GM21423 (cell line): ENCODE data around the gene DLG2.
A peak's percentile ranks its signal among the peaks of the same experiment; 100 is the strongest.

Source experiments
- ATAC-seq: cut with Tn5 transposase; IDR thresholded peaks from one replicate; pipeline ENCODE4 v1.9.1; 2021; ENCODE audit warnings: mild to moderate bottlenecking, moderate library complexity; ENCODE audit not compliant: unreplicated experiment

The DLG2 gene

DNA sequence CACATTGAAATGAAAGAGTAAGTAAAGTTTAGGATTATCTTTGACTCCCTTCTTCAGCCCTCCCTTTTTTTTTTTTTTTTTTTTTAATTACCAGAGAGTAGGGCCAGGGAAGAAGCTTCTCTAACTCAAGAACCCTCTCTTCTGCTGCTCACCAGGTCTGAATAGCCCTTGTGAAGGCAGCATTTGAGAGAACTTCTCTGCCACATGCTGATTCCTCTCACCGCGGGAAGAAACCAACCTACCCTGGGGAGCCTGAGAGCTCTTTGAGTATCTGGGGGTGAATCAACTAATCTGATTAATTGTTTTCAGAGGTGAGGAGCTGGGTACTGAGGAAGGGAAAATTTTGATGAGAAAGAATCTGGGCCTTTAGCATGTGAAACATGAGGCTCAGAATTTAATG, 1906.5 kb downstream of the DLG2 start:
- ATAC-seq: no peak

DNA sequence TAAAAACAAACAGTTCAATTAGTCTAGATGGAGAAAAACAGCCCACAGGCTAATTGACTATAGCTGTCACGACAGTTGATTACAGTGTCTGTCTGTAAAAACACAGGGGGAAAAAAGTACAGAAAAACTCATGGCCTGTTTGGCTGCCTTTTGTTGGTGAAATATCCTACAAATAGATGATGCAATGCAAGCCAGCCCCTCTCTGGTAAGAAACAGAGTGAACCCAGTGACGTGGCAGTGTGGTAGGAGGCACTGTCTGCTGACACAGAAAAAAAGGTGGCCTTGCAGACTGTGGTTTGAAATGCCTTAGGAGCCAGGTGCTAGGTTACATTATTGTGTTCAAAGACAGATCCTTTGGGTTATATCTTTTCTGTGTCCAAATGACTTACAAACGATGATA, 1909.6 kb downstream of the DLG2 start:
- no peak for ATAC-seq

DNA sequence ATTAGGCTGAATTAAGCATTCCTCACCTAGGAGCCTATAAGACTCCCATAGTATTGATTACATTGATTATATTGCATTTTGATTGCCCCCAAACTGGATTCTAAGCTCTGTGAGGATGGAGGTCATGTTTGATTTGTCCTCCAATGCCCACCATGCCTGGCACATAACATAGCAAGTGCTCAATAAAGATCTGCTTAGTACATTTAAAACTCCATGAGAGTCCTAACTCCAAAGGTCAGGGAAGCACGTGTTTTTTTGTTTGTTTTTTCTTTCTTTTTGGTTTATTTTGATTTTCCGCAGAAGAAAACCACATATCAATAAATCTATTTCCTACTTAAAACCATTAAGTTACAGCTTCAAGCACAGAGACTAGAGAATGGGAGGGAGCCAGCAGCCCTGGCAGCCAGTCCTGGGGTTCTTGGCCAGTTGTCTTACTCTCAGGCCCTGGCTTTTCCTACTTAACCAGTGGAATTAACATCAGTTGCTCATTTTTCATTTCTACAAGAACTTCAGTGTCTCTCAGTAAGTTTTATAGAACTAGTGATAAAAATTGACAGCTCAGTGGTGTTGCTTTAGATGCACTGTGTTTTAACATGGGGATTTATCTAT, 1911.1 kb downstream of the DLG2 start:
- no peak for ATAC-seq

DNA sequence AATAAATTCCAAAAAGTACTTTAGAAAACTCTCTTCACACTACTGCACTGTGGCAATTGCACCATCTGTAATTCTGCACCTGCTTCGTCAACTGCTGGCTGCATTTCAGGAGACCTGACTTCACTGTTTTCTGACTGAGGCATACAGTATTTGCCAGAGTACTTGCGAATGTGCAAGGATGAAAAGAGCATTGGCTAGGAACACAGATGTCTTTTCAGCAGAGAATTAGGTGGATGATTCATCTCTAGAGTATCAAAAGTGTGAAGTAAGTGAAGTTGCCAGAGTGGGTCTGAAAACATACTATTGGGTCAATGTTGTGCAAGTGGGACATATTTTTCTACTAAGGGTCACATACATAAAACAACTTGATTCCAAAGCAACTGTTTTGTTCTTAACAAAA, 1913.4 kb downstream of the DLG2 start:
- no peak for ATAC-seq

DNA sequence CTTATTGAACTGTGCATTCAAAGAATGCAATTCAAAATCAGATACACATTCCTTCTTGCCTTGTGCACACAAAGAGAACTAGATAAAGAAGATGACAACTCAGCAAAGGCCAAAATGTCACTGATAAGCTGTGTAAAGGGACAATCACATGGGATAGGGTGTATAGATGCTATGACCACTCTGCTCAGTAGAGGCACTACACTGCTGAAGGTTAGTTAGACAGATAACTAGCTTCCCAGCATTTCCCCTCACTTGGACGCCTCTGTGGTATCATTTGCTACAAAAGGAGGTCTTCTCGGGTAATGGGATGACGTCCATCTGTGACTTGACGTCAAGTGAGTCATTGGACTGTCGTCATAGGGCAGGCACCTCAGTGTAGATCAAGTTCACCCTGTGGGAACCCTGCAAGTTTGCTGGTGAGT, 1916.0 kb downstream of the DLG2 start:
- ATAC-seq: no peak

DNA sequence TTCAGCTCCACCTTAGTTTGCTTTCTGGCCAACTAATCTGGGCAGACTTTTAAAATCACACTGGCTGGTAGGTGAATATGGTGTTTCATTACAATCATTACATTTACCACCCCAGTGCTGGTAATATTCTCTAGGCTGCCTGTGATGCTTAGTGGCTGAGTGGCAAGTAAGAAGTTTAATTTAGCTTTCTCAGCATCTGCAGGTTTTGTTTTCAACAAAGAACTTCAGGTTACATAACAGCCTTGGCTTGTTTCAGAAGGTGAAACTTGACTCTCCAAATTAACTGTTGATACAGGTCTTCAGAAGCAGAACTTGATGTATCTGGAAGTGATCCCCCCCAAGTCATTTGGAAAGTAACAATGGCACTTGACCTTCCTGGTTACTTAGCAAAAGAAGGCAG, 1917.7 kb downstream of the DLG2 start:
- no peak for ATAC-seq

DNA sequence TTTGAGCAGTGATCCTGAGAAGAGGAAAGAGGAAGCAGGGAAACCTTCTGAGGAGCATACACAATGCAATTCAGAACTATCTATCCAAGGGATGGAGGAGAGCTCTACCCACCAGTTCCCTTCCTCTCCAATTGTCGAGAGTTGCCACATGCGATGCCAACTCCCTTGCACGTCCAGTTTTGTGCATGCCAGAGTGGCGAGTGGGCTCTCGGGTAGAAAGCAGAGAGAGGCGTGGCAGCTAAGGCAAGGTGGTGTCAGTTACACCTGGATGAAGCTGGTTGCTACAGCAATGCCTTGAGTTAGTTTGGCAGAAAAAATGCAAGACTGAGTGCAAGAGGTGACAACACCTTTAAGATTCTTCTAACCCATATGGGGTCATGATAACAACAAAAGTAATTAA, 1920.6 kb downstream of the DLG2 start:
- ATAC-seq: no peak

DNA sequence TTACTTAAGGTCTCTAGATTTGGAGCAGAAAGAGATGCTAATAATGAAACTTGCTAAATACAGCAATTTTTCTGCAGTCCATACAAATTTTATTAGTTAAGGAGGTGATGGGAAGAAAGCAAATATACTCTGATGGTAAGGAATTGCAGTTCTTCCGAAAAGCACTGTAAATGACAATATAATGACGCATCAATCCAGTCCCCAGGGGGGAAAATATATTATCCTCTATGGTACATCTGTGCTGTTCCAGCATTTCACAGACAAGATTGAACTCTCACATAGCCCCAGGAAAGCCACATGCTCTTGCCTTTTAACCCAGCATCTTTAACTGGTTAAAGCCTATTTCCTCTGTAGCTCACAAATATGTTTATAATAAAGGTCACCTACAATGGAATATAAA, 1924.3 kb downstream of the DLG2 start:
- ATAC-seq: no peak

DNA sequence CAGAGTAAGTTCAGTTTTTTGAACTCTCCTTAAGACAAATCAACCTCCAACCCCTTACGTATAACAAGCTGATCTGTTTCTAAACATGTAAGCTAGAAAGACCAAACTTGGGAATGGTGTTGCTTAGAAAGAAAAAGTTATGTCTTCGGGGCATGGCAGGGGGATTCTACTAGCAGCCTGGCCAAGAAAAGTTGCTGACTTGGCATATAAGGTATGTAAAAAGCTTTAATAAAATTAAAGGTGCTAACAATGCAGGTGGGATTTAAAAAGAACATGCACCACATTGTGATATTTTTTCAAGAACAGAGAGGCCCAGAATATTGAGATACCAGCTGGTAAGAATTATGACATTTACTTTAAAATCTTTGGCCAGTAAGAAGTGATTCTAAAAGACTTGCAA, 1929.6 kb downstream of the DLG2 start:
- no peak for ATAC-seq

DNA sequence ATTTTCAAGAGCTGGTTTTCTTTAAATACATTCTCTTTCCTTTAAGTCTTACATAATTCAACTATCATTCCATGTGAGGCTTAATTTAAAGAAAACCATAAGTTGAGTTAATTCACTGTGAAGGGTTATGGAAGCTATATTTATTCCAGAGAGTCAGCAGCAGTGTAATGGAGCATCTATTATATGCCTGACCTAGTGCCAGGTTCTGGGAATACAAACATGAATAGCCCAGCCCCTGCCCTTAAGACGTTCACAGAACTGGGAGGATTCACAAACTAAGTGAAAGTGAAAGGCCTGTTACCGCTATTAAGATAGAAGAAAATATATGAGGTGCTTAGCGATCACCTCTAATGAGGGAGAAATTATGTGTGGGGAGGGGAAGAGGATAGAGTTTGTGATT, 1932.1 kb downstream of the DLG2 start:
- ATAC-seq: no peak

DNA sequence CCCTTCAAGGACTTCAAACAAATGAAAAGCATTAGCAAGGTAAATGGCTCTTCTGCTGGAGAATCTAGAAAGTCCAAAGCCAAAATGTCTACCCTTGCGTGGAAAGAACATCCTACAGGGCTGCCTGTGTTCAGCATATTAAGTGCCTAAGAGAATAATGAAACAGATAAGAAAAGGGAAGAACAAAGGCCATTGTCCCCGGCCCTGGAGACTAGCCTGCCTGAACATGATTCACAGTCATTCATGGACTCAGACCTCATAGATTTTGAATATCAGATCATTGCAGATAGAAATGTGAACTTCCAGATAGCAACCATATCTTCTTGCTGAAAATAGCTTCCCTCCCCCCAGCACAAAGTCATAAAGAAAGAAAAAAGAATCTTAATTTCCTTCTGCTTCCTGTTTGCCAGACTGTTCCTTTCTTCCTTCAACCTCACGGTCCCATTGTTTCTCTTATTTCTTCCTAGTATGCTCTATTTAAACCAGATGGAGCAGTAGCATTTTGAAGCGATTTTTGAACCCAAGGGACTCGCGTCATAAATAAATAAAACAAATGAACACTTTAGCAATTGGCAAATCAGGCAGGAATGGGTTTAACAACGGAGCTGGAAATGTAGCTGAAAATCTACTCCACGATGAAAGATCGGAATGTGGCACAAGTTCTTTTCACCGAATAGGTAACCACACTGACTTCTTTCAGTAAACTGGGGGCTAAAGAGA, 1932.8 kb downstream of the DLG2 start:
- no peak for ATAC-seq

DNA sequence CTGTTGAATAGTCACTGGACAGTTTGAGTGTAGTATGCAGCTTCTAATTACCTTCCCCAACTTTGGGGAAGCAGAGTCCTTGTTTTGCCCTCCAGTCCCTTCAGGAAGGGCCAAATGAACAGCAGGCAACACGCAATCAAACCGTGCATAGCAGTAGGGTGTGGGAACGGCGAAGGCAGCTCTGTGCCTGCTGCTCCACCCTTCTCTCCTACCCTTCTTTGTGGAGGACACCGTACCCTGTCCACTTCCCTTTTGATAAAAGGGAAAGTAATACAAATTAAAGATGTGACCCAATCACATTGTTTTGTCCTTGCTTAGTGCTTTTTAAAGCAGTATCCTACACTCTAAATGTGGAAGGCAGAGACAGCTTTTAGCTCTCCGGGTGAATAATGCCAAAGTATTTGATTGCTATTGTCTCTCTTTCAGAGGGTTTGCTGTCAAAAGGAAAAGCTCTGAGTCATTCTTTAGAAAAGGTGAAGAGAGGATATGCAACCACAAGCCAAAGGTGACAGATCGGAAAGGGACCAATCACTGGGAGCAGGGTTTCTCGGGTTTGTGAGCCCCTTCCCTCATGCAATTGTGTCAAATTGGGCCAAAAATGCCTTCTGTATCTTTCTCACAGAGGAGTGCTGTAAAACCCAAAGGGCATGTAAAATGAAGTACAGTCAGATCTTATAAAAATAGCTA, 1933.7 kb downstream of the DLG2 start:
- ATAC-seq: no peak

DNA sequence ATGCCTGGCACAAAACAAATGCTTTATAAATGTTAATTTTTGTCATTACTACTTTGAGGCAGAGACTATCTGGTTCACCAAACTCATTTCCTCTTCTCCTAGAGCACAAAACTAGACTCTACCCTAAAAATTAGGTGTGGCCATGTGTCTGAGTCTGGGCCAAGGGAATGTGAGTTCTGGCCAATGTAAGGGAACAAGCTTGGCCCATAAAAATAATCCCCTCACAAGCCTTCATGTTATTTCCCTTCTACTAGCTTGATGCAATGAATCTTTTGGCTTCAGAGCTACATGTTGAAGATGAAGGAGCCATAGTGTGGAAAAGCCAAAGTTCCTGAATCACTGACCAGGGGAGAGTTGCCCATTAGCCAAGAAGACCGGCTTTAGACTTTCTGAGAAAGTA, 1934.5 kb downstream of the DLG2 start:
- ATAC-seq: no peak

DNA sequence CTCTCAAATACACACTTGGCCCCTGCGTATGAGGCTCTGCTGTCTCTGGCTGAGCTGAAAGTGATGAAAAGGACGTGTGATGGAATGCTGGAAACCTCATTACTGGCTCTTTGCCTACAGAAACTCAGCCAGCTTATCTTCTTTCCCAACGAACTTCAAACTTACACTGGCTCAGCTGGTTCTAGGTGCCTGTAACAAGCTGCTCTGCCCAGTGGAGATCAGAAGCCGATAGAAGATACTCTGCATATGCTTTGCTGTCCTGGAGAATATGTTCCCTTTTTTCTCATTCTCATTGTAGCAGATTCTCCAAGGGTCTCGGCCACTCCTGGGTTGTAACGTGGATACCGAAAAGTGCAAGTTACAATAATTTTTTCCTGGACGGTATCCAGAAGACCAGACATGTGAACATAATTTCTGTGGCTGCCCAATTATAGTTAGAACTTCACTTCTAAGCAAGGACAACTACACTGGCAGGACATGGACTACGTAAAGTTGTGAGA, 1935.6 kb downstream of the DLG2 start:
- ATAC-seq: no peak

DNA sequence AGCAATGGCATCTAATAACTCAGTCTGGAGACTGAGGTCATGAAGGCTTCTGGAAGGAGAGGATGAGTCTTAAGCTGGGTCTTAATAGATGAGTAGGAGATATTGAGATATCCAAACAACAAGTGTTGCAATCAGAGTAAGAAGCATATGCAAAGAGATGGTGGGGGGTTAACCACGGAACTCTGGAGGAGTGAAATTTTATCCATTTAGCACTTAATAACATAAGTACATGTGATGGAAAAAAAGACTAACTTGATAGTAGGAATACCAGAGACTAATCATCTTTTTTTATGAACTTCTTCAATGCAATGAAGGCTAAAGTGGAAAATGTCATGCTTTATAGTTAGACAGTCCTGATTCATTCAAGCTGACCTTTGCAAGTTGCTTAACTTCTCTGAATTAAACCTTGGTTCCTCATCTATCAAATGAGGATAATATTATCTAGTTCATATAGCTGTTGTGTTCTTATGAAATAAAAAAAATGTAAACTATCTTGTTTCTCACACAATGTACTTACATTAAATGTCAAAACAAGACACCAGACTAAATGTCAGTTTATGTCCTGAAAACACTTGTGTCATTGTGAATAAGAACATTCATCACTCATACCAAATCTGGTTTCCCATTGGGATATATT, 1937.9 kb downstream of the DLG2 start:
- no peak for ATAC-seq

DNA sequence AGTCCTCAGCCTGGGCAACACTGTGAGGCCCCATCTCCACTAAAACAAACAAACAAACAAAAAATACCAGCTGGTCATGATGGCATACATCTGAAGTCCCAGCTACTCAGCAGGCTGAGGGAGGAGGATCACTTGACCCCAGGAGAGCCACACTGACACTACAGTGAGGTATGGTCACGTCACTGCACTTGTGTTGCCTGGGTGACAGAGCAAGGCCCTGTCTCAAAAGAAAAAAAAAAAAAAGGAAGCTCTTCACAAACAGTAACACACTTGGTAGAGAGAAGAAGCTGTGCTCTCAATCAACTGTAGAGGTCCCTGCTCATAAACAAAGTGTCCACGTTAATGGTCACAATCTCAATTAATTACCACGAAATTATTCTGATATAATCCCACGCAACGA, 1939.4 kb downstream of the DLG2 start:
- no peak for ATAC-seq

DNA sequence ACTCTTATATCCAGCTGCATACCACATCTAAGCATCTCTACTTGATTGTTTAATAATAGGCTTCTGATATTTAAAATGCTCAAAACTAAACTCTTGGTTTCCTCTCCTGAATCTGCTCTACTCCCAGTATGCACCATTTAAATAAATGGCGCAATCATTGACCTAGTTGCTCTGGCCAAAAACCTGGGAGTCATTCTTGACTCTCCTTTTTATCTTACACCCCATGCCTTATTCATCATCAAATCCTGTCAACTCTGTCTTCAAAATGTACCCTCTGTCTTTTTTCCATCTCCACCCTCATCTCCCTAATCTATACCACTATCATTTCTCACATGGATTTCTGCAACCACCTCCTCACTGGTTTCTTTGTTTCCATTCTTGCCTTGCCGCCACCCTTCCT, 1941.4 kb downstream of the DLG2 start:
- ATAC-seq: no peak

DNA sequence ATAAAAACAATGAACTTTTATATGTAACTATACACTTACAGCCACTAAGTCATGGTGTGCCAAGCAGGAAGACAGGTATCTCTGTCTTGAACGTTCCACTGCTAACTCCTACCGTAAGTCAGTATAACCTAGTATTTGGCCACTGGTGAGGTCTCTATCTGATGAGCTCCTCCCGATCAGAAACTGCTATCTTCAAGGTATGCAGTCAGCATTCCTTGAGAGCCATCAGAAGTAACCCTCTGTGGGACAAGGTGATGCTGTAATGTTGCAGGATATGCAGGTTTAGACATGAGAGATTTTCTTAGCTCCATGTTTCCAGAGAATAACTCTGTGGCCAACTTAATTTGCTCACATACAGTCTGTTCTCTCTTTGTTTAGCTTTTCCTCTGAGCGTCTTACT, 1943.1 kb downstream of the DLG2 start:
- ATAC-seq: no peak

DNA sequence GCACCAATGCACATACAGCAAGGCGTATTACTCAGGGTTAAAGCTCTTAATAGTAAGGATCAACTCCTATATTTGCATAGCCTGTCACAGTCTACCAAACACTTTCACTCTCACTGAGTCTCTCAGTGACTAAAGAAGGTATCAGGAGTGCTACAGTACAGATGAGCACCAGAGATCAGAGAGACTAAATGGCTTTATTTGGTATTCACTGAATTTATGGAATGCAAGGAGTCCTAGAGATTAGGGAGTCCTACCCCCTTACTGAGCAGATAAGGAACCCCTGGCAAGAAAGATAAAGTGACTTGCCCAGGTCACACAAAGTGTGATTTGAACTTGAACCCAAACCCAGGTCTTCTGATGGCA, 1944.6 kb downstream of the DLG2 start:
- ATAC-seq: peak; percentile 95

DNA sequence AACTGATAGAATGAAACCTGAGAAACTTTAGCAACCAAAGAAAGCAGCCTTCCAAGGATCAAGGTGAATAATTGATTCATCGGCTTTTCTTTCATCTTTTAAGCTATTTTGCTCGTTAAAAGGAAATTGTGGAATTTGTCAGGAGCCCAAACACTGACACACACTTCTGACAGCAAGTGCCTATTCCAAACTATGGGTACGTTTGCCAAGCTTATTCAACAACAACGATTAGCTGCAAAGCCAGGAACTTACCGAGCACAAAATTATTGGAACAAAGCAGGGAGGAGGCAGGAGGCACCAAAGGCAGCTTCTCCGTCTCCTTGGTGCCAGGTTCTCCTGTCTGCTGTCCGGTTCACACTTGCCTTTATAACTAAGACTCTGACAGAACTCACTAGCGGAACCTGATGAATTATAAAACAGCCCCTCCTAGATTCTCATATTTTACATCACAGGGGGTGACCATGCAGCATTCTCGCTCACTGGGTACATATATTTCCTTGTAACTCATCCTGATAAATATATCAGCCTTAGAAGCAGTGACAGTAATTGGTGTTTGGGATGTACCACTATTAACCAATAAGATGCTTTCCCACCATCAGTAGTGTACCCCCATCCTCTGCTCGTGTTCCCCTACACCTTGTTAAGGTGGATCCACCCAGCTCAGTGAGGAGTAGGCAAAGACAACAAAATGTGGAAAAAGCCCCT, 1945.1 kb downstream of the DLG2 start:
- ATAC-seq: no peak
